Activated naive CD4-positive, alpha-beta T cell (primary cell): ENCODE measurements around the gene OR5D18.
"Not testable (repeated sequence)": the region's sequence is repeated elsewhere in the genome, so short reads cannot be mapped to it uniquely, and the experiment has no call there.

Source experiments
- DNase-seq, 4 experiments: peaks; one replicate each; lab custom pipeline; 2025; lab: John Stamatoyannopoulos, UW

OR5D18 gene

GRCh38 chr11:55819330-55819729 lies at the start of gene OR5D18:
Gene OR5D18, plus strand, starts transcription at chr11:55819630. Its CDS starts 0 bp downstream, at chr11:55819630.
- no peak for DNase-seq

- DNase-seq = no peak
These were observed 46.3 kb upstream of the OR5D18 start, which contains the start of gene OR5D13 for GRCh38 chr11:55773138-55773537. Gene OR5D13, plus strand, starts transcription at chr11:55773438. Its CDS starts 0 bp downstream, at chr11:55773438.

GRCh38 chr11:55791606-55792005 lies 27.8 kb upstream of the OR5D18 start:
- no peak for DNase-seq

- DNase-seq = no peak
These were observed 26.1 kb upstream of the OR5D18 start for GRCh38 chr11:55793321-55793720.

- DNase-seq = no peak
These were observed 24.2 kb upstream of the OR5D18 start, which contains the start of gene OR5D14 for GRCh38 chr11:55795256-55795655. Gene OR5D14, plus strand, starts transcription at chr11:55795556. Its CDS starts 0 bp downstream, at chr11:55795556.

GRCh38 chr11:55806248-55806647 lies 13.2 kb upstream of the OR5D18 start:
- no peak for DNase-seq

GRCh38 chr11:55811067-55811466 lies 8.4 kb upstream of the OR5D18 start, which contains the start of gene OR5L1:
Gene OR5L1, plus strand, starts transcription at chr11:55811367. Its CDS starts 100 bp downstream, at chr11:55811467.
- no peak for DNase-seq

- no peak for DNase-seq
These were observed 7.5 kb downstream of the OR5D18 start, which contains the start of gene OR5L2 for GRCh38 chr11:55826919-55827318. Gene OR5L2, plus strand, starts transcription at chr11:55827219. Its CDS starts 0 bp downstream, at chr11:55827219.

GRCh38 chr11:55838452-55838851 lies 19.0 kb downstream of the OR5D18 start, which contains the start of gene OR5D16:
Gene OR5D16, plus strand, starts transcription at chr11:55838752. Its CDS starts 0 bp downstream, at chr11:55838752.
- no peak for DNase-seq

GRCh38 chr11:55847453-55847852 lies 28.0 kb downstream of the OR5D18 start:
- DNase-seq = no peak

- no peak for DNase-seq
These were observed 29.6 kb downstream of the OR5D18 start for GRCh38 chr11:55849037-55849436.

- no peak for DNase-seq
These were observed 32.7 kb downstream of the OR5D18 start for GRCh38 chr11:55852141-55852540.

GRCh38 chr11:55854704-55855103 lies 35.3 kb downstream of the OR5D18 start:
- no peak for DNase-seq

GRCh38 chr11:55867354-55867753 lies 47.9 kb downstream of the OR5D18 start:
- DNase-seq = not testable (repeated sequence)
